Posterior vena cava (tissue), 2 donors: ENCODE measurements around the gene NXPE3. TPM values are rescaled to one million over a fixed set of nuclear protein-coding genes. Genes with fewer than 3 reads are reported as not detected.
"Not testable (repeated sequence)": the region's sequence is repeated elsewhere in the genome, so short reads cannot be mapped to it uniquely, and the experiment has no call there.

Experiments
- DNase-seq: peaks from one replicate; pipeline ENCODE4 v3.0.0-alpha.2; 2020; ENCODE audit warnings: low spot score
- intact Hi-C, 2 donors: fragments of 100-400 bp; cut with DNase I; formaldehyde crosslinking; loops; one replicate each; pipeline versions ENCODE4 v1.14.1 to v1.14.2; 2022 to 2023
- total RNA-seq, 2 donors: library from RNA; stranded (reverse); fragmentation: NEBNext Ultra II Directional; extraction: Animal tissue kit (Norgen Biotek cat#: 25700); gene quantifications; one replicate each; pipeline ENCODE4 v1.2.1, GENCODE V29; 2021
- donor health status: DM: yes; HTN: yes; CAD: no.
- donor health status: DM: yes; HTN: yes; CAD: no.

Gene NXPE3
- total RNA-seq, 2 donors from 2014 or later: 21.0 to 21.1 TPM

DNA sequence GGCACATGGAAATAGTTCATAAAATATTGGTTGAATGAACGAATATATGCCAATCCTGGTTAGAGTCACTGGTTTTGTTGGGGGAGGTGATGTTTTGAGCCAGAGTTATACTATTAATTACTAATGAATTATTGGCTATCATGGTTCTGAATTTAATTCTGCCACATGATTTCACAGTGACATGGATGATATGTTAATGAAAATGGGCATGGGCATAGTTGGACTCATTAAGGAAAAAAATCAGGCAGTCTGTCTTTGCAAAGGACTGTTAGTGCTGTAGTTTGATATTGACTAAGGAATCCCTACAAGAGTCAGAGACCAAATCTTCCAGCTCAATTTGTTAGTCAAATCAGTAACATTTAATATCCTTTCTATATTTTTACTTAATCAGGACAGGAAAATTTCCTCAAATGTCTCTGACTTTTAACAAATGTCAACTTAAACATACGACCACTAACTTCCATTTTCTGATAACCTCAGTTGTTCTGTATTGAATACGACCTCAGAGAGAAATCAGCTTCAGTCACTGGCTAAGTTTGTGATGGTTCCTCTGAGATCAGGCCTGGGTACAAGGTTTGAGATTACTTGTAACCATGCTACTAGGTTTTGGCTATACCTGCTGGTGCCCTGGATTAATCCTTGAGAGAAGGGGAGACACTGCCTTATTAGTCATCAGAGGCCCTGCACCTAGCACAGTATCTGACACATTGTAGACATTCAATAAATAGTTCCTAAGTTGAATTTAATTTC, 83.6 kb downstream of the NXPE3 start:
- DNase-seq: no peak
- intact Hi-C loops: loop anchor here in 1 of 2 donors (10.0 kb wide), 1 partner anchor 222 kb away; no protein-coding TSS in a partner anchor

GRCh38 chr3:101864926-101865325, 85.9 kb downstream of the NXPE3 start:
- DNase-seq: not testable (repeated sequence)
- intact Hi-C loops: loop anchor here in 1 of 2 donors (10.0 kb wide), 1 partner anchor 220 kb away; no protein-coding TSS in a partner anchor

DNA sequence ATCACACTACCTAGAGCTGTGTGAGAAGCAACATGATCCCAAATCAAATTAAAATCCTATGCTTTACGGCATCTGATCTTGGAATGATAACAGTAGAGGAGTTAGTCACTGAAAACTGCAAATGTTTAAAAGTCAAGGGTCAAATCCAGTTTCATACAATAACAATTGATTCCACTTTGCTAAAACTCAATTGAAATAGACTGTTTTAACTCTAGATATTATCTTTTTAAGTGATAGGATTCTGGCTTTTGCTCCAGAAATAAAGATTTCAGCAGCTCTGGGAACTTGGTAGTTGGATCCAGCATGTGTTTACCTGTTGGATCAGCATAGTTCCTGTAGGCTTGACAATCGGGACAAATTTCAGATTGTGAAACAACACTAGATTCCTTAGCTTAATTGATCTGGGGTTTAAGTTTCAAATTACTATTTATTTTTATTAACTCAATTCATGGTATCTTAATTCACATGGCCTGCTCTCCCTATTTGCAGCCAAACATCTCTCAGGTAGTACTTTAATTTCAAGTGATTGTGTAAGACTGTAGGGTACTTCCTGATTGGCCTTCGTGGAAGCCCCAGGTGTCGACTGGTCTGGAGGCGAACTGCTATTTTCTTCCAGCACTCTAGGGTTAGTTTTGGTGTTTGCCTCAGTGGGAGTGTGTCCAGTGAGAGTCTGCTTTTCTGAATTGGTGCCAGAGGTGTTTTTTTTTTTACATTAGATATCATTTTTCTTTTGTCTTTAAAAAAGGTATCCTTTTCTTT, 86.9 kb downstream of the NXPE3 start:
- DNase-seq: no peak
- intact Hi-C loops: loop anchor here in 1 of 2 donors (10.0 kb wide), 1 partner anchor 219 kb away; no protein-coding TSS in a partner anchor

DNA sequence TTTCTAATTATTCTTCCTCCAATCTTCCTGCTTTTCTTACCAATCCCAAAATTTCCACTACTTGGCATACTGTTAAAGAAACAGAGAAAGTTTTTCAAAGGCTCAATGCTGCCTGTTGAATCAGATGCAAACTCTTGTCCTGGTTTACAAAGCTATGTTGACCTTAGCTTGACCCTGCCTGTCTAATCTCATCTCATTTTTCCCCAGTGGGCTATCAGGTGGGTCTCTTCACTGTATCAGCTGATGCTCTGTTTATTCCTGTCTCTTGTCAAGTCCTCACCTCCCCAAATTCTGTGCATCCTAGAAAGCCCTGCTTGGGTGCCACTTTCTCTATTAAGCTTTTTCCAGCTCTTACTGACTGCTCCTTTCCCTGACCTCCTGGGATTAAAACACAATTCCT, 88.5 kb downstream of the NXPE3 start:
- intact Hi-C loops: loop anchor here in 1 of 2 donors (10.0 kb wide), 1 partner anchor 217 kb away; no protein-coding TSS in a partner anchor
- DNase-seq: no peak

GRCh38 chr3:101867996-101868395, 89.0 kb downstream of the NXPE3 start:
- no peak for DNase-seq
- intact Hi-C loops: loop anchor here (2.0 to 10.0 kb wide), 2 partner anchors 73 to 217 kb away; no protein-coding TSS in a partner anchor

DNA sequence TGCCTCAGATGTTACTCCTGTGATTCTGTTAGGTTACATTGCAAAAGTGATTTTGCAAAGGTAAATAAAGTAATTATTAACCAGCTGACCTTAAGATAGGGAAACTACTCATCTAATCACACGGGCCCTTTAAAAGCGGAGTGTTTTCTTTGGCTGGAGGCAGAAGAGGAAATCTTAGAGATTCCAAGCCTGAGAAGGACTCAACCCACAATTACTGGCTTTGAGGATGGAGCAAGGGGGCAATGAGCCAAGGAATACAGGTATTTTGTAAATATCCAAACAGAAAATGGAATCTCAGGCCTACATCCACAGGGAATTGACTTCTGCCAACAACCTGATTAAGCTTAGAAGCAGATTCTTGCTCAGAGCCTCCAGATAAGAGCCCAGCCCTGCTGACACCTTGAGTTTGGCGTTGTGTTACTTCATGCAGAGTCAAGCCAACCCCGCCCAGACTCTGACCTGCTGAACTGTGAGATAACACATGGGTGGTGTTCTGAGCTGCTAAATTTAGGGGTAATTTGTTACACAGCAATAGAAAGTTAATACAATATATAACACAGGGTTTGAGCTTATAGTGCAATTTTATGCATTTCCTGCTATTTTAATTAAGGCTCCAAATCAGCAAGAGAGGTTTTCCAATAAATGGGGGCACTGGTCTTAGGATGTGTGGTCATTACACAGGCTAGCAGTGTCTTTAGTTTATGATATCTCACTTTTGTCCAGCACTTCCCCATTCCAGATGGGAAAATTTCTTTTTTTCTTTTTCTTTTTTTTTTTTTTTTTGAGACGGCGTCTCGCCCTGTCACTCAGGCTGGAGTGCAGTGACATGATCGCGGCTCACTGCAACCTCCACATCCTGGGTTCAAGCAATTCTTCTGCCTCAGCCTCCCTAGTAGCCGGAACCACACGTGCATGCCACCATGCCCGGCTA, 89.8 kb downstream of the NXPE3 start:
- intact Hi-C loops: loop anchor here (2.0 to 10.0 kb wide), 2 partner anchors 72 to 216 kb away; no protein-coding TSS in a partner anchor
- DNase-seq: no peak

- intact Hi-C loops: no loop called here
- no peak for DNase-seq
Measured at GRCh38 chr3:101870138-101870537, 91.1 kb downstream of the NXPE3 start.

- no peak for DNase-seq
- intact Hi-C loops: no loop called here
Measured at GRCh38 chr3:101873619-101874018, 94.6 kb downstream of the NXPE3 start.

- intact Hi-C loops: no loop called here
- no peak for DNase-seq
Measured at GRCh38 chr3:101876142-101876541, 97.1 kb downstream of the NXPE3 start.

Other genes starting within 250 kb of the NXPE3 start
- 10 to 100 TPM; 14.6 to 15.2 TPM for gene TRMT10C, start 217.3 kb upstream of the NXPE3 start, total RNA-seq
- 100 to 1,000 TPM; 184 to 223 TPM for gene PCNP, start 205.0 kb upstream of the NXPE3 start, total RNA-seq
- 10 to 100 TPM; 12.2 to 15.5 TPM for gene ZBTB11, start 102.1 kb upstream of the NXPE3 start, total RNA-seq
- 100 to 1,000 TPM; 756 TPM for gene RPL24, start 92.5 kb upstream of the NXPE3 start, total RNA-seq
- 1 to 10 TPM; 7.2 to 9.9 TPM for gene CEP97, start 54.6 kb upstream of the NXPE3 start, total RNA-seq
- 100 to 1,000 TPM in 1 of 2 donors, 10 to 100 TPM in 1; 77.4 to 103 TPM for gene NFKBIZ, start 70.3 kb downstream of the NXPE3 start, total RNA-seq